LoVo (cell line): ENCODE measurements around the gene FBXL17.

Source experiments
- DNase-seq: peaks from one replicate; pipeline ENCODE4 v3.0.0-alpha.2; 2016; ENCODE audit warnings: low spot score

Gene FBXL17

GRCh38 chr5:108084105-108084504 lies 297.8 kb downstream of the FBXL17 start:
- no peak for DNase-seq

GRCh38 chr5:108083232-108083631 lies 298.7 kb downstream of the FBXL17 start:
- no peak for DNase-seq

- no peak for DNase-seq
Observed at GRCh38 chr5:108081707-108082106, 300.2 kb downstream of the FBXL17 start.

- DNase-seq, result no peak
Observed at GRCh38 chr5:108079753-108080152, 302.1 kb downstream of the FBXL17 start.

- no peak for DNase-seq
Observed at GRCh38 chr5:108078882-108079281, 303.0 kb downstream of the FBXL17 start.

GRCh38 chr5:108078345-108078744 lies 303.6 kb downstream of the FBXL17 start:
- no peak for DNase-seq

- DNase-seq, result no peak
Observed at GRCh38 chr5:108074626-108075025, 307.3 kb downstream of the FBXL17 start.

- no peak for DNase-seq
Observed at GRCh38 chr5:108064302-108064701, 317.6 kb downstream of the FBXL17 start.

- DNase-seq, result no peak
Observed at GRCh38 chr5:108061941-108062340, 320.0 kb downstream of the FBXL17 start.

- no peak for DNase-seq
Observed at GRCh38 chr5:108060340-108060739, 321.6 kb downstream of the FBXL17 start.

- DNase-seq, result no peak
Observed at GRCh38 chr5:108059334-108059733, 322.6 kb downstream of the FBXL17 start.

GRCh38 chr5:108054349-108054748 lies 327.5 kb downstream of the FBXL17 start:
- no peak for DNase-seq

GRCh38 chr5:108046955-108047670 lies 334.8 kb downstream of the FBXL17 start:
- no peak for DNase-seq

GRCh38 chr5:108036482-108036881 lies 345.4 kb downstream of the FBXL17 start:
- DNase-seq, result no peak

- no peak for DNase-seq
Observed at GRCh38 chr5:108028883-108029282, 353.0 kb downstream of the FBXL17 start.

- DNase-seq, result no peak
Observed at GRCh38 chr5:108028412-108028811, 353.5 kb downstream of the FBXL17 start.

GRCh38 chr5:108025957-108026356 lies 355.9 kb downstream of the FBXL17 start:
- DNase-seq, result no peak

- DNase-seq, result no peak
Observed at GRCh38 chr5:108024986-108025385, 356.9 kb downstream of the FBXL17 start.

- DNase-seq, result no peak
Observed at GRCh38 chr5:108016101-108016500, 365.8 kb downstream of the FBXL17 start.

- DNase-seq, result no peak
Observed at GRCh38 chr5:108006791-108007190, 375.1 kb downstream of the FBXL17 start.

GRCh38 chr5:108003178-108003577 lies 378.7 kb downstream of the FBXL17 start:
- peak; percentile 50 for DNase-seq

GRCh38 chr5:108001222-108001621 lies 380.7 kb downstream of the FBXL17 start:
- no peak for DNase-seq

- DNase-seq, result no peak
Observed at GRCh38 chr5:107997338-107997980, 384.4 kb downstream of the FBXL17 start.

- no peak for DNase-seq
Observed at GRCh38 chr5:107993341-107993740, 388.6 kb downstream of the FBXL17 start.
